Measurements from ENCODE around the gene RCBTB1. TPM values are rescaled to one million over a fixed set of nuclear protein-coding genes. Genes with fewer than 3 reads are reported as not detected.

RCBTB1 gene
- total RNA-seq, 1 experiment from 2014 or later, result 14.8 TPM

Other genes with a start within 250 kb of the RCBTB1 start
- 6.6 TPM for gene CAB39L, start 141.5 kb downstream of the RCBTB1 start, total RNA-seq (2021; ENCODE audit: unreplicated experiment)
- gene SETDB2, start 141.3 kb downstream of the RCBTB1 start, total RNA-seq (2021; ENCODE audit: unreplicated experiment), result 6.1 TPM
- 15.7 TPM for gene PHF11, start 89.6 kb downstream of the RCBTB1 start, total RNA-seq (2021; ENCODE audit: unreplicated experiment)
- not detected for gene ARL11, start 42.9 kb upstream of the RCBTB1 start, total RNA-seq (2021; ENCODE audit: unreplicated experiment)
- gene EBPL, start 105.9 kb upstream of the RCBTB1 start, total RNA-seq (2021; ENCODE audit: unreplicated experiment), result 60.9 TPM
- 36.8 TPM for gene KPNA3, start 207.1 kb upstream of the RCBTB1 start, total RNA-seq (2021; ENCODE audit: unreplicated experiment)